GM13977 (cell line): Measurements from ENCODE around the gene PI4K2B.
A peak's percentile ranks its signal among the peaks of the same experiment; 100 is the strongest.

Experiments used
- DNase-seq: peaks from one replicate; pipeline ENCODE4 v3.0.0; 2012; ENCODE audit warnings: low spot score
- CTCF ChIP-seq: IDR thresholded peaks from 2 replicates; pipeline ENCODE4 v1.5.1; 2012; ENCODE audit warnings: mild to moderate bottlenecking, control low read depth; ENCODE audit not compliant: insufficient read depth; ENCODE audit errors: extremely low read depth, missing control alignments
- in situ Hi-C: fragments of 300-500 bp; cut with MboI; formaldehyde crosslinking; loops from one replicate; pipeline ENCODE4 v1.12.0; 2022; ENCODE audit warnings: low sequenced_read_pairs, low pct_unique_long_range_greater_than_20kb, mixed read lengths, inconsistent platforms; ENCODE audit not compliant: unreplicated experiment

PI4K2B gene

GRCh38 chr4:25233737-25234389 is at the start of gene PI4K2B:
Gene PI4K2B, plus strand, starts transcription at chr4:25234033. Its CDS starts 131 bp downstream, at chr4:25234164.
- in situ Hi-C loops, result no loop called here
- peak; percentile 93 for DNase-seq

GRCh38 chr4:25184056-25184455 is 49.8 kb upstream of the PI4K2B start:
- DNase-seq, result no peak
- in situ Hi-C loops, result no loop called here
- TF ChIP-seq CTCF, result no peak

More at GRCh38 chr4:25233737-25234389, at the start of gene PI4K2B:
- no peak for TF ChIP-seq CTCF

- no peak for DNase-seq
- in situ Hi-C loops, result no loop called here
- TF ChIP-seq CTCF, result no peak
Observed at GRCh38 chr4:25190407-25190806, 43.4 kb upstream of the PI4K2B start.

- no peak for DNase-seq
- TF ChIP-seq CTCF, result no peak
- in situ Hi-C loops, result no loop called here
Observed at GRCh38 chr4:25198713-25199112, 35.1 kb upstream of the PI4K2B start.

- in situ Hi-C loops, result no loop called here
- no peak for TF ChIP-seq CTCF
- no peak for DNase-seq
Observed at GRCh38 chr4:25207997-25208396, 25.8 kb upstream of the PI4K2B start.

GRCh38 chr4:25209702-25210101 is 24.1 kb upstream of the PI4K2B start:
- DNase-seq, result no peak
- no peak for TF ChIP-seq CTCF
- in situ Hi-C loops, result no loop called here
